NCI-H2196 (cell line): Measurements from ENCODE around the gene FASN.

ENCODE experiments used
- DNase-seq: peaks from one replicate; lab custom pipeline; 2025; ENCODE audit not compliant: unreplicated experiment; lab: John Stamatoyannopoulos, UW

FASN gene

DNA sequence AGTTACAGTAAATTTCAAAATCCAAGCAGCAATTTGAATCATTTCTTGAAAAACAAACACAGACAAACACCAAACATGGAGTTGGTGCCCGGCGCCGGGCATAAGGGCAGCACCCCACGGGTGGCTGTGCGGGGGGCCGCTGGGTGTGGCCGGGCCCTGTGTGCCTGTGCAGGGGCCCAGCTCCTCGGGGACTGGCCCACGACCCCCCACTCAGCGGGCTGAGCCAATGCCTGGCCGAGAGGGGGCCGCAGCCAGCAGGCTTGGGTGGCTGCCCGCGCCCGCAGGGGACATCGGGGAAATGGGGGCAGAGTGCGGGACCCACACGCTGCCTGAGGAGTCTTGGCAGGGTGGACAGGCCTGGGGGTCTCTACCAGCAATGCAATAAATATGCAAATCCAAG is 19.6 kb downstream of the FASN start:
- no peak for DNase-seq

GRCh38 chr17:82077617-82078358 is 20.2 kb downstream of the FASN start:
- no peak for DNase-seq

DNA sequence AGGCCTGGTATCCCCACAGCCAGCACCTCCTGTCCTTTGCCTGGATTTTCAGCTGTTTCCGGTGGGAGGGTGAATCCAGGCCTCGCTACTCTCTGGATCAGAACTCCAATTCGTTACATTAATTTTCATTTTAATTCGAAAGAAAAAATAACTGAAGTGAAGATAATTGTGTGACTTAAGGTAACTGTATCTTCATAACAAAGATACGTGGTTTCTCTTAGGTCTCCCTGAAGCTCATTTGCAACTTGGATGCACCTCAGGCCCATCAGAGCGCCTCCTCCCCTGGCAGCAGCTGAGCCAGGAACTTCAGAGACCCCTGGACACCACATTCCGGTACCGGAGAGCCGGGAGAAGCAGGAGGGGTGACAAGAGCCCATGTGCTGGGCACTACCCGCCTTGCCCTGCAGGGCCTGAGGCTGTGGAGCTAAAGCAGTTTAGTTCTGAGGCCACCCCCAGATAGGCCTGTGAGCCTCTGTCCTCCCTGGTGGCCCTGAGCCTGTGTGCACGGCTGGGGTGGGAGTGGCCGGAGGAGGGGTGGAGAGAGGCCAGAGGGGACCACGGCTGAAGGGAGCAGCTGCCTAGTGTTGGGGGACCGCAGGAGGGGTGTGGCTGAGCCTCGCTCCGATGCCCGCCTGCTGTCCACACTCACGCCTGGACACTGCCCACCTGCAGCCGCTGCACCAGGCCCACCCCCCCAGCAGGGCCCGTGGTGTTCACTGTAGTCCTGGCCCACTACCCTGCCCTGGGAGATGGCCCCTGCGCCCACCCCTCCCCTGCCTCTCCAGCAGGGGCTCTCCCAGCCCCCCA is 21.0 kb downstream of the FASN start:
- no peak for DNase-seq

DNA sequence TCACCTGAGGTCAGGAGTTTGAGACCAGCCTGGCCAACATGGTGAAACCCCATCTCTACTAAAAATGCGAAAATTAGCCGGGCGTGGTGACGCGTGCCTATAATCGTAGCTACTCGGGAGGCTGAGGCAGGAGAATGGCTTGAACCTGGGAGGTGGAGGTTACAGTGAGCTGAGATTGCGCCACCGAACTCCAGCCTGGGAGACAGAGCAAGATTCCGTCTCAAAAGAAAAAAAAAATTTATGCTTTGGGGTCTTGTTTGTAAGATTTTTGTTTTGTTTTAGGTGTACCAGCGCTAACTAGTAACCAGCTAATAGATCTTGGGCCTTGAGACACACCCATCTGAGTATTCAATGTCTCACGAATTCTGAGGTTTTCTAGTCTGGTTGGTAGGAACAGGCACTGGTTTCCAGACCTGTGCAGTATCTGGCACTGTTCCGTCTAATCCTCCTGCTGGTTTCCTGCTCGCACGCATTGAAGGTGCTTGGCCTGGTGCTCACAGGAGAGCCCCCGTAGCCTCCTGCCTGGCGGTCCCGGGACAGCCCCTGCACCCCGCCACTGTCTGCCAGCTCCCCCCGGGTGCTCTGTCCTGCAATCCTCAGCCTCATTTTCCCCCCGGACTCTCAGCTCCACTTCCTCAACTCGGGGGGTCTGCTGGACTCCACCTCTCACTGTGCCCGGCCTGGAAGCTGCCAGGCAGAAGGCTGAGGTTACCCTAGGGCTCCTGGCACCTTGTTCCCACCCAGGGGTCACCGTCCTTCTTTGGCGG is 21.8 kb downstream of the FASN start:
- no peak for DNase-seq

DNA sequence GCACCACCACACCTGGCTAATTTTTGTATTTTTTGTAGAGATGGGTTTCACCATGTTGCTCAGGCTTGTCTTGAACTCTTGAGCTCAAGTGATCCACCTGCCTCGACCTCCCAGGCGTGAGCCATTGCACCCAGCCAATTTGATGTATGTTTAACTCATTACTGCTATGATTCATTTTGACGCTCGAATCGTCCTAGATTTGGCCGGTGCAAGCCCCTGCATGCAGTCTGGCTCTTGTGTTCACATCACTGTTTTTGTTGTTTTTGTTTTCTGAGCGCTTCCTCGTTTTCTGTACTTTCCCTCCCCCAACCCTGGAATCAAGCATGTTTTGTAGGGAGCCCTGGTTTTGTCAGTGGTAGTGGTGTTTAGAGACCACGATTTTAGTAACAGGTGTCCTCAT is 24.6 kb downstream of the FASN start:
- no peak for DNase-seq

- DNase-seq: no peak
Measured at GRCh38 chr17:82072827-82073226, 25.2 kb downstream of the FASN start.

DNA sequence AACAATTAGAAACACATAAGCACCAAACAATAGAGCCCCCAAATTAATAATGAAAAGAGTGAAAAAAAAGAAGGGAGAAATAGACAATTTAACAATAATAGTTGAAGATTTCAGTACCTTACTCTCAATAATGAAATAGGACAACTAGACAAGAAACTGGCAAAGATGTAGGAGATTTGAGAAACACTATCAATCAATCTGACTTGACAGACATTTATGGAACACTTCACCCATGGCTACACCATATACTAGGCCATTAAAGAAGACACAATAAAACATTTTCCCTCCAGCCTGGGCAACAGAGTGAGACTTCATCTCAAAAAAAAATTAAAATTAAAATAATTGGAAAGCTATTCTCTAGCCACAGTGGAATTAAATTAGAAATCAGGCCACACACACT is 27.4 kb downstream of the FASN start:
- DNase-seq: no peak

DNA sequence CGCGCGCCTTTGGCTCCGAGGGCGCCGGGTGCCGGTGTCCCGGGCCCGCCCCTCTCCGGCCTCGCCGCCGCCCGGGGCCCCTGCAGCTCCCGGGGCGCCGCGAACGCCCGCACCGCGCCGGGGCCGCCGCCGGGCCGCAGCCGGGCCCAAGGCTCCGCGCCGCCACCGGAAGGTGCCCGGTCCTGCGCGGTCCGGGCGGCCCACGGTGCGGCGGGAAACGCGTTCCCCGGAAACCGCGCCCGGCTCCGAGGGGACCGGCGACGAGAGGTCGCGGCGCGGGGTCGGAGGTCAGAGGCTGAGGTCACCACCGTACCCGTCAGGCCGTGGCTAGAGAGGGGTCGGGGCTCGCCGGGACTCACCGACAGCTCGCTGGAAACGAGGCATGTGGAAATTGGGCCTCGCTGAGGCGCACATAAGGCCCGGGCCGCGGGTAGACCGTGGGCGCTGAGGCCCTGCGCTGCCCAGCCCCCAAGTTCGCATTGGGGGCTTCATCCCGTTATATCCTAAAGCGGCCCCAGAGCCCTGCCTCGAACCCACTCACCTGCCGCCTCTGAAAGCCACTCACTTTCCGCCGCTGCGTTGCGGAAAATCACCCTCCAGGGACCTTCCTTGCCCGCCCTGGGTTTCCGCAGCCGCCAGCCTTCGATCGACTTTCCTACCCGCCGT is 32.3 kb downstream of the FASN start, which contains the start of gene DUS1L:
DUS1L (minus strand) TSS at position 167 of the 666 bp plus-strand sequence. CDS start 745 bp downstream, outside the sequence.
- peak; percentile 82 for DNase-seq

DNA sequence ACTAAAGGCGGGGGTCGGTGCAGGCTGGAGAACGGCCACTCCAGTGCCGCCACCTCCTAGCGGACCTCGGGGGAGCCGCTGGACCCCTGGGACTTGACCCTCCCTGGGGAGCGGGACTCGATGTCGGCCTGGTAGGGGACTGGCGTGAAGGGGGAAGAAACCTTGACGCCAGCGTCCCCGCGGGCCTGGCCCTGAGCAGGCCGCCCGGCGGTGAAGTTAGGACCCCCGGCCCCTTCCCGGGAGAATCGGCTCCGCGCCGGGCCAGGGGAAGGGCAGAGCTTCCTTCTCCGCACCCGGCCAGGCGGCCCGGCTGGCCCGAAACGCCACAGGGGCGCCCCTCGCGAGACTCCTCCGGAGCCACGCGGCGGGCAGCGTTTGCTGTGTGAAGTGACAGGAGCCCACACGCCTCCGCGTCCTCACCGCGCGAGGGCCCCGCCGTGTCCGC is 32.8 kb downstream of the FASN start:
- DNase-seq: no peak

DNA sequence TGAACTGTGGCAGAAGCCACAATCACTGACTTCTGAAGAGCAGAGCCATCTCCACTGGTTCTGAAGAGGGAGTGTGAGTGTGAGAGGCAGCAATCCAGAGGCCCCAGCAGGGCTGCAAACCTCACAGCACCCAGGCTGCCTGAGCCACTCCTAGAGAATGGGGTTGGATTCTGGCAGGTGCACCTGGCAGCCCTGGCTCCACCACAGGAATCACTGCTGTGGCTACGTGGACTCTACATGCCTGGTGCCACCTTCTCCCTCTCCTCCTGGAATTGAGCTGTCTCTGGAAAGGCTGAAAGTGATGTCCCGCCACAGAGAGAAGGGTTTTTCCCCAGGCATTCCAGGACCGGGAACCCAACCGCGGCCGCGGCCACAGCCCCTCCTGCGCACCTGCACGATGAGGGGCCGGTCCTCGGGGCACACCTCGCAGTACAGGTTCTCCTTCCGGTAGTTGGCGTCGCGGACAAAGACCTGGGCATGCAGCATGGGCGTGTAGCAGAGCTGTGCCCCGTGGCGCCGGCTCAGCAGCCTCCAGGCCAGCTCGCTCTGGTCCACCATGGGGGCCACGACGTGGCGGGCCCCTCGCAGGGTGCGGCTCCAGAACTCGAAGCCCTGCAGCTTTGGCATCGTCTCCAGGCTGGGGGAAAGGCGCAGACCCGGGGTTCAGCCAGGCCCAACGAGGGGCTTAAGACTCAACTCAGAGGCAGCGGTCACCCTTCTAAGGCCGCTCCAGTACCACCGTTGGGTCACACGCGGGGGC is 33.4 kb downstream of the FASN start:
- DNase-seq: peak; percentile 57

- DNase-seq: no peak
Measured at GRCh38 chr17:82063424-82064415, 34.3 kb downstream of the FASN start.

- no peak for DNase-seq
Measured at GRCh38 chr17:82062984-82063368, 35.1 kb downstream of the FASN start.

GRCh38 chr17:82062076-82062983 is 35.7 kb downstream of the FASN start:
- no peak for DNase-seq

DNA sequence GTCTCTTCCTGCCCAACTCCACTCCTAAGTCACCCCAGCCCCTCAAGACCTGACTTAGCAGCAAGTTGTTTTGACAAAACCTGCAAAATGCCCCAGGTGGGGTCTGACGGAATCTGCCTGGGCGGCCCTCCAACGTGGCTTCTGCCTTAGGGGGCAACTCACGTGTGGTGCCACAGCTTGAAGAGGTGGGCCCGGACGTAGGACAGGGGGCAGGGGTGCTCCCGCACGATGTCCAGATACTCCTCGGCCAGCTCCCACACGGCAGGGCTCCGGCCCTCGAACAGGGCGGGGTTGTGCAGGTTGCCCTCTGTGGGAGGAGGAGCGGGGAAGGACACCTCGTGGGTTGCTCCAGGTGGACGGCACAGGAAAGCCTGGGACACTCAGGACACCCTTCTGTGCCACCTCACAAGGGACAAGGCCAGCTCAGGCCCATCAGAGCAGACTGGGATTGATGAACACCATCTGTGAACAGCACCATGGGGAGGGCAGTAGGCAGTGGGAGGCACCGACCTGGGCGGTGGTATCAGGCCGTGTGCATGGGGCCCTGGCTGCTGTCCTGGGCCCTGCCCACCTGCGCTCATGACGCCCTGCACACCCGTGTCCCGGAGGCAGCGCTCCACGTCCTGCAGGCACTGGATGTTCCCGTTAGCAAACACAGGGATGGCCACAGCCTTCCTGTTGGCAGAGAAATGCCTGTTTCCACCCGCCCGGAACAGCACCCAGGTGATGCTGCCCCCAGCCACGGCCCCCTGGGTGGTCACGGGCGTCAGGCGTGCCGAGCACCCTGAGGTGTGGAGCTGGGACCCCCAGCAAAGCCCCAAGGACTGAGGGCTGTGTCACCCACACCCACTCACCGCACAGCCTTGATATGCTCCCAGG is 36.8 kb downstream of the FASN start:
- no peak for DNase-seq

DNA sequence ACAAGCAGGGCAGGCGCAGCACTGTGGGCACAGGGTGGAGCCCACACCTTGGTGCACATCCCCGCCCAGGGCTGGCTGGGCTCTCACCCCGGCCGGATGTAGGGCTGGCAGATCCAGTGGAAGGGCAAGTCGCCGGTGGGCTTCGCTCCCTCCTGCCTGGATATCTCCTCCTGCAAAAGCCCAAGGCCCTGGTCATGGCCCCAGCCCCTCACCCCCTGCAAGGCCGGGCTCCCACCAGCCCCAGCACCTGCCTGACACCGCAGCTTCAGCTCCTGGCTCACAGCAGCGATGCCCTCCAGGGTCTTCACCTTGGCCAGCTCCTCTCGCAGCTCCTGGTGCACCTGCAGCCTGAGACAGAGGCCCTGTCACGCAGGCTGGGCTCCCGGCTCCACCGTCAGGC is 37.4 kb downstream of the FASN start:
- DNase-seq: no peak

GRCh38 chr17:82060001-82060380 is 38.0 kb downstream of the FASN start:
- no peak for DNase-seq
